Inflammatory macrophage treated with lipopolysaccharide for 1 hour (primary cell): ENCODE results near the gene ADGRL3.
"Not testable (repeated sequence)": the region's sequence is repeated elsewhere in the genome, so short reads cannot be mapped to it uniquely, and the experiment has no call there.

Source experiments
- DNase-seq, 2 donors: peaks; one replicate each; pipeline ENCODE4 v3.0.0-alpha.2; 2020 to 2022

ADGRL3 gene

DNA sequence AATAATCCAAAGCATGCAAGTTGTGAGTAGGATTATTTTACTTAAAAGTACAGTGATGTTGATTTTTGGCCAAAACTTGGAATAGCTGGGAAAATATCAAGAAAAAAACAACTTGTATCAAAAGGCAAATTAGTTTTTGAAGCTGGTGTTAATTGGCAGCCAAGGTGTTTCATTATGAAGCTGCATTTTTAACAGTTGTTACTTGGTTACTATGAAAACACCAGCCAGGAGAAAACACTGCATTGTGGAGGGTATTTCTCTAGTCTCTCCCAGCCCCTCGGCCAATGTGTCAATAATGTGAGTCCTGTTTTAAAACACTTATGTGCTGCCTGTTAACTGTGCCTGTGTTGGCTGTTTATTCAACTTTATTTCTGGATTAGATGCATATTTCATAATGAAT lies 733.4 kb downstream of the ADGRL3 start:
- no peak for DNase-seq

DNA sequence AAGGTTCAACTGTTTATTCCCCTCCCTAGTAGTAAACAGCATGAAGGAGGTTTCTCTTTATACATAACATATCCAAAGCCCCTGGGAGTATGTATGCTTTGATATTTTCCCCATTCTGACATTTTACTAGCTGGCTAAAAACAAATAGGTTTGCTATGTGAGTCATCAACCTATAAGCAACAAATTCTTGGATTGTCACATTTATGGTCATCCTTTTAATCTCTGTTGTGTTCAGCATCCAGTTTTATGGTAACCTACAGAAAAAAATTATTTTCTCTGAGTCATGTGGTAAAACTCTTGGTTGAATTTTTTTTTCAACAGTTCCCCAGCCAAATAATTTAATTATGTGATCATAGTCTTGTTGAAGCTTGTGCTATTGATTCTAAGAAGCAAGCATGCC lies 734.1 kb downstream of the ADGRL3 start:
- DNase-seq = no peak

DNA sequence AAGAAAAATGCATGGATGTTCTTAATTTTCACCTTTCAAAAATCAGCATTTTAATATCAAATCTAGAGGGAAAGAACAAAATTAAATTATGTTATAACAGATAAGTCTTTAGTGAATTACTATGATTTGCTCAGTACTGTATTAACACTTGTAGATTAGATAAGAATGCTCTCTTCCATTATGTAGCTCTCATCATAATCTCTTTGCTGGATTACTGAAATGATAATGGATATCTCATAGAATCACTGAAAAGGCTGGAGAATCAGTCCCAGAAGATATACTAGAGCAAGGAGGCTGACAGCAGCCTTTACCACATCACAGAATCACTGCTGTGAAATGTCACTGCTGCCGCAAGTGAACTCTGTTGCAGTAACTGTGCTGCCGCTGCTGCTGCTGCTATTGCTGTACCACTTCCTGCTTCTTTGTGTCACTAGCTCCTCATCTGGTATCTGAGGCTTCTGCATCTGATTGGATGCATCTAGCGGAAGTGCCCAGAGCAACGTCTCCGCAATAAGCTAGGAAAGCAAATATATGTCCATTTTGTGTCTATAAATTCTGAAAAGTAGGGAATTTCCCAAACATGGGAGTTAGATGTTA lies 738.2 kb downstream of the ADGRL3 start:
- no peak for DNase-seq

DNA sequence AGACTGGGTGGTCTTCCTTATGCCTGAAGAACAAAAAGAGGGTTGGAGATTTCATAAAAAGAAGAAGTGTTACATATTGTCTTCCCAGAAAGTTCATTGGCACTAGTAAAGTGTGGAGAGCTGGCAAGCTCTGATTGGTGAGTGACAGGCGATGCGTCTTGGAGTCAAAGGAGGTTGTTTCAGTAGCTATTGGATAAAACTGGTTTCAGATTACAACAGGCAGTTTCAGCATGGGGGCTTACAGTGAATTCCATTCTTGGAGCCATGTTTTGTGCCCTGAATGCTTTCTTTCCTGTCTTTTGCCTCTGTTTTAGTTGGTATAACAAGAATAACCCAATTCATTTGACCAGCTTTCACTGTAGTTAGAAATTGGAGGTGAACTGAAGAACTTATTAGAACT lies 750.5 kb downstream of the ADGRL3 start:
- no peak for DNase-seq

DNA sequence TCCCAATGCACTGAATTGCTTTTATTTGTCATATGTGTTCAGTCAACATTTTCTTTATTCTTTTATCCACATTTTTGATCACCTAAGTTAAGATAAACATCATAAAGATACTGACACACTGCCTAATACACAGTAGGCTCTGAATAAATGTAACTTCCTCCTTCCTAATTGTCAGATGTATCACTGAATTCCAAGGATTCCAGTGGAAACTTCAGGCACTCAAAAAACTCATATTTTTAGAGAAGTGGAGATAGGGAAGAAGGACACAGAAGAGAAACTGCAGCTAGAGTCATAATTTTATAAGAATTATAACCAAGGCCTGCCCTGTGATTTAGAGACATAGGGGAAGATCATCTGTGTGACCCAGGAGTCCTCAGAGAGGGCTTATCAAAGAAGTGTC lies 753.3 kb downstream of the ADGRL3 start:
- DNase-seq = no peak

DNA sequence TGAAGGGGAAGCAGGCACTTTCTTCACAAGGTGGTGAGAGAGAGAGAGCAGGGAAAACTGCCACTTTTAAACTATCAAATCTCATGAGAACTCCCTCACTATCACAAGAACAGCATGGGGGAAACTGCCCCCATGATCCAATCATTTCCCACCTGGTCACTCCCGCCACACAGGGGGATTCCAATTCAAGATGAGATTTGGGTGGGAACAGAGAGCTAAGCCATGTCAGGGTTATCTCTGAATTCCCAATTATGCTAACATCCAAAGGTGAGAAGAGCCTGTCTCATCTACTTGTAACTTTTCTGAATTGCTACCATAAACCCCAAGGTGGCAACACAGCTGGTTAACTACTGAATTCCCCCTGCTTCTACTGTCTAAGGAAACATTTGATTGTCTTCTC lies 758.5 kb downstream of the ADGRL3 start:
- DNase-seq = no peak

DNA sequence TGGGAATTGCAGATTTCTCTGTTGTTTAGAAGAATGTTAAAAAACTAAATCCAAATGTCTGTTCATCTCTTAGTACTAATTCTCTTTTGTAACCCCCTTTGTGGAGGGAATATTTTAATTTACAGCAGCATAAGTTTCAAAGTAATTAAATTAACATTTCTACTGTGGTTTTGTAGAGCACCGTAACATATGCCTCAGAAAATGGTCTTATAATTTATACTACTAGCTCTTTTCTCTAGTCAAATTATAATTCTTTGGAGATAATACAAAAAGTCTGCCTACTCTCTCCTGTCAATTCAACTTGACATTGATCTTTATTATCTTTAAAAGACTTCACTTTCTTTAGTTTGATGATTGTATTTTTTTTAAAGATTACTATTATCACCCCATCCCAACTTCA lies 759.0 kb downstream of the ADGRL3 start:
- no peak for DNase-seq

DNA sequence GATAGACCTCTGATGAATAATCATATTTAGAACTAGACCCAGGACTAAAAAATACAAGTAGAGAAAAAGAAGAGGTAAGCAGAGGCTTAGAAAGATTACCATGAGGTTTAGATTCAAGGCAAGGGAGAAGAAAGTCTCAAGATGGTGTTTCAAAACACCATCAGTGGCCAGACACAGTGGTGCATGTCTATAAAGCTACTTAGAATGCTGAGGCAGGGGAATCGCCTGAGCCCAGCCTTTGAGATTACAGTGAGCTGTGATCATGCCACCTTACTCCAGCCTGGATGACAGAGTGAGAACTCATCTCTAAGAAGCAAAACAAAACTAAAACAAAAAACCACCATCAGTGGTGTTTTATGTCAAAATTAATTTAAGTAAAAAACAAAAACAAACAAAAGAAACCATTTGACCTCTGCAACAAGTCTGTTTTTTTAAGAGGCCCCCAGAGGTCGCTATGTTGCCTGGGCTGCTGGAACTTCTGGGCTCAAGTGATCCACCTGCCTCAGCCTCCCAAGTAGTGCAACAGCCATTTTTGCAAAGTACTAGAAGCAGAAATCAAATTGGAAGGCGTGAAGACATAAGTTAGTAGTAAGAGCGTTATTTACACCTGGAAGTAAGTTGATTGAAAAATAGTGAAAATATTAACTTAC lies 784.3 kb downstream of the ADGRL3 start:
- DNase-seq = no peak

DNA sequence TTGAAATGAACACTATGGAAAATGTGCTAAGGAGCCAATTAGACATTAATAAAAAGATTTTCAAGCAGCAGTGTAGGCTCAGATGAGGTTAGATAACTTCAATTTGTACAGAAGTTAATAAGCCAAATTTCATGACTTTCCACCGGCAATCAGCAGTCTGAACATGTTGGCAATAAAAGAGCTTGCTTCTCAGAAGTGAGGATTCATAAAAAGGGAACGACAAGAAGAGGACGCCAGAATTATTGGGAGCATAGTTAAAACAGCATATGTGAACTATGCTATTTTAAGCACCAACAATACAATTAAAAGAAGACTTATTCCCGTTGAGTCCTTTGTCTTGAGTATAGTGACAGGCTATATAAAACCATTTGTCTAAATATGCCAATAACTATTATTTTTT lies 785.3 kb downstream of the ADGRL3 start:
- DNase-seq = no peak

DNA sequence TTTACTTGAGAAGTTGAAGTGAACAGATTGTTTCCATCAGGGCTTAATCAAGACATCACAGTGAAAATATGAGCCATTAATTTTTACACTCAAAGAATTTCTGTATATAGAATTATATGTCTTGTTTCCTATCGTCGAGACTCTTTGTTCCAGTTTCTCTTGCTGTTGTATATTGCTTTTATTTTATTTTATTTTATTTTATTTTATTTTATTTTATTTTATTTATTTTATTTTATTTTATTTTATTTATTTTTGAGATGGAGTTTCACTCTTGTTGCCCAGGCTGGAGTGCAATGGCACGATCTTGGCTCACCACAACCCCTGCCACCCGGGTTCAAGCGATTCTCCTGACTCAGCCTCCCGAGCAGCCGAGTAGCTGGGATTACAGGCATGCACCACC lies 786.8 kb downstream of the ADGRL3 start:
- not testable (repeated sequence) for DNase-seq

DNA sequence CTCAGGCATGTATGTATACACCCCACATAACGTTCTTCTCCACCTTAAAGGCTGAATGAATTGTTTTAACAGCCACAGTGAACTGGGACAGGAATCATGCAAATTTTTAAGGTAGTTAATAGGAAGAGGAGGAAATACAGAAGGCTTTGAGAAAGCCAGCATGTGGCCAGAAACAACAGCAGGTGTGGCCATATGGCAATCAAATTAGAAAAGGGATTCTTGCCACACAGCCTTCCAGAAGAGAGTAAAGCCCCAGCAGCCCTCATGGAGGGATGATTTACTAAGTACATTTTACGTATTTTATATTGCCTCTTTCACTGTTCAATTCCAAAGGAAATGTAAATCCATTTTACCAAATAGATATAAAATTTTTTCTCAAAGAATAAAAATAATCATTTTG lies 792.2 kb downstream of the ADGRL3 start:
- no peak for DNase-seq

DNA sequence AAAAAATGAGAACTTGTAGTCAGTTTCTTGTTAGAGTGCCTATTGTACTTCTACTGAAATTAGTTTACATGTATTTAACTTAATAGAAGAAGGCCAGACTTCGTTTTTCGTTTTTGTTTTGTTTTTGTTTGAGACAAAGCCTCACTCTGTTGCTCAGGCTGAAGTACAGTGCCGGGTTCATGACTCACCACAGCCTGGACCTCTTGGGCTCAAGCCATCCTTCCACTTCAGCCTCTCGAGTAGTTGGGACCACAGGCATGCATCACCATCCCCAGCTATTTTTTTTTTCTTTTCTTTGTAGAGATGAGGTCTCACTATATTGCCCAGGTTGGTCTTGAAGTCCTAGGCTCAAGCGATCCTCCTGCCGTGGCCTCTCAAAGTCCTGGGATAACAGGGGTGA lies 793.9 kb downstream of the ADGRL3 start:
- no peak for DNase-seq

DNA sequence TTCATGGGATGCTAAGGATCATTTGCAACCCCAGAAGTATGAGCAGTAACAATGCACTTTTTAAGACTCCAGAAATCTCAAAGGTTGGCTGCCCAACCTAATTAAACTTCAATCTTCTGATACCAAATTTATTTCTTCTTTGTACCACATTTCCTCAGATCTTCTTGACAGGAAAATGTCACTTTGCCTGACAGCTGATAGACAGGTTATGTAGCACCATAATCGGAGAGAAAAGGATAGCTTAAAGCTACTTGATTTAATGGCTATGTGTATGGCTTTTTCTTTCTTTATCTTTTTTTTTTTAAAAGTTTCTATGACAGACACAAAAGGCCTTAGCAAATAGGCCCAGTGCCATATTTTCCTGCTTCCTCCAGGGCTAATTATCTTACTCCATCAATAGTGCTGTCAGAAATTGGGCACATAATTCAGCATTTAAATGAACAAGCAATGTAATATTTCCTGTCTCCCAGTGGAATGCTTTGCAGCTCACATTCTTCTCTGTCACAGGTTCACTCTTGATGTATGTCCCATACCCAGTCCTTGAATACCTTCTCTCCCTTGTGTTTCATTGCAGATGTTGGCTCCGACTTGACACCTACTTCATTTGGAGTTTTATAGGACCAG lies 795.7 kb downstream of the ADGRL3 start:
- no peak for DNase-seq

DNA sequence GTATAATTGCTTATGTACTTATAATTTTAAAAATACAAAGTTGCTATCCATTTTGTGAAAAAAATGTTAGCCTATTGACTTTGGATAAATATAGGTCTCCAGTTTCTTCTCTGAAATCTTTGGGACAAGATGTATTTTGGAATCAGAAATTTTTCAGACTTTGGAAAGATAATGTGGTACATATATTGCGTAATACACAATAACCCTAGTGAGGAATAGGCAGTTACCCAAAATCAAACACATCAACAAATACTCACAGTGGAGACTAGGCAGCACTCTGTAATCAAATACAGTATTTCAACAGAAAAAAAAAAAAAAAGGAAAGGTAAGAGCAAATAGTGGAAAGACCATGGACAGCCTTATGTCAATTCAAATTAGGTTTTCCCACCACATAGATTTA lies 796.8 kb downstream of the ADGRL3 start:
- DNase-seq = no peak

DNA sequence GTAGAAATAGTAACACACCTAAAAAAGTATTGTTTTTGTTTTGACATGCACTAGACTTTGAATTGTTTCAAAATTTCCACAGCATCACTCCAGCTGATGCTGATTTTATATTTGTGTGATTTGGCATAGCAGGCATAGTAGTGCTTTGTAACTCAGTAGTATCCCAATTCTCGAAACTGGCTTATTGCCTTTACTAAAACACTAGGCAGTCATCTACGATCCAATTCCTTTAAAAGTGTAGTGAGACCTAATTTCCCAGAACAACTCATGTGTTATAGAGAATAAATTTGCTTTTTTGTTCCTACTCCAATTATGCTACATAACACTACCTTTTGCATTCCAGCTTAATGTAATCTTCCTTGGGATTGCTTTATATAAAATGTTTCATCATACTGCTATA lies 797.7 kb downstream of the ADGRL3 start:
- no peak for DNase-seq

DNA sequence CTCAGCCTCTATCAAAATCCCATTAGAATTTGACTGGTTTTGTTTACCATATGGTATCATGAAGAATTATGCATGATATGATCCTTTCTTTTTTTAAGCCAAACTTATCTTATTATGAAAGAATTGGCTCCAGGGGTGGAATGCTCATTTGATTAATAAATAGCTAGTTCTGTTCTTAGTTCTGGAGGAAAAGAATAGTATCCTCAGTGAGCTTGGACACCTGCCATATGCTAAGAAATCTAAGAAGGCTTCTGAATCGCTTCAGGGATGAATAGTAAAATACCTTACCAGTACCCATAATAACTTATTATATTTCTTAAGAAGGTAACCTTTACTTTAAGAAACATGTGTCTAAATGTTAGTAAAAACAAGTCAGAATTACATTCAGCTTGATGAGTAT lies 803.6 kb downstream of the ADGRL3 start:
- no peak for DNase-seq

DNA sequence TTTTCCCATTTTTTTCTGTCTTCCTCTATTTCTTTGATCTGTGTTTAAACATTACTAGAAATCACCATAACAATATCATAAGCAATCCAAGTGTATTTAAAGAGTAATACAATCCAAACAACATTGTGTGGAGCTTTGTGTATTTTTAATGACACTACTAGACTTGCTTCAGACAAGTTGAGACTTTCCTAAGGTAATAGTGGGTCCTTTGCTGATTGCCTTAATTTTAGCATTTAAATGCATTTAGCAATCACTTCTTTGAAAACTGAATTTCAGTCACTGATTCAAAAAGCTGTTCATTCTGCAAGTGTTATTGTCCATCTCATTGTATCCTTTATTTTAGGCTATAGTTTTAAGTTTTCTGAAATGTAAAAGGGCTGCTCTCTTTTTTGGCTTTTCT lies 804.8 kb downstream of the ADGRL3 start:
- no peak for DNase-seq

DNA sequence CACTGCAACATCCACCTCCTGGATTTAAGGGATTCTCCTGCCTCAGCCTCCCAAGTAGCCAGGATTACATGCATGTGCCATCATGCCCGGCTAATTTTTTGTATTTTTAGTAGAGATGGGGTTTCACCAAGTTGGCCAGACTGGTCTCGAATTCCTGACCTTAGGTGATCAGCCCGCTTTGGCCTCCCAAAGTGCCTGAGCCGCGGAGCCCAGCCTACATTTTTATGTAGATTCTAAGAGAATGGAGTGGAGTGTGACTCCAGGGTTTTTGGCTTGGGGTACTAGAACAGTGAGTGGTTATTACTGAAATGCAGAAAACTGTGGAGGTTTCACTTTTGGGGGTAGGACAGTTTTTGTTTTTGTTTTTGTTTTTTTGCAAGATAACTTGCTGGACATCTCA lies 806.0 kb downstream of the ADGRL3 start:
- no peak for DNase-seq

DNA sequence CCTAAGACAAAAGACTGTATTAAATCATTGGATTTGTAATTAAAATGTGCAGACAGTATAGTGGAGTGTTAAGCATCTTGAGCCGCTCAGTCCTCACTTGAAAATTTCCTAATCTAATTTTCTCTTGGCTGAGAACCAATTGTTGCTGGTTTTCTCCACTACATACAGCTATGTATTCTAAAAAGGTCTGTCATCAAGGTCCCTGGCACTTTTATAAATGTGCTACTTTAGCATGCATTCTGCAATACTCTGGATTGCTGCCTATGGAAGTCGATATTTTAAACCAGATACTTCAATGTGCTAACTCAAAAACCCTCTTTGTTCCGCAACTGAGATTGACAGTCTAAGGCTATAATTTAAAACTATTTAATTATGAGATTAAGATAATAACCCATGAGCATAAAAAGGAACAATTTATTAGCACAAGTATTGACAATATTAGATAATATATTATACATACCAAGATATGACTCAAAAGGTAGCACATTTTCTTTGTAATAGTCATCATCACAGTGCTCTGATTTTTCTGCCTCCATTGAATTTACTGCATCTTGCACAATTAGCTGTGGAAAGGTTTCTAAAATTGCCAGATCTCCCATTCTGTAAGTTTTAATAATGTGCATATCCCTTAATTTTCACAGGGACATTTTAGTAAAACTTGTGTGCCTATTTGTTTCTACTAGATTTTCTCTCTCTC lies 815.1 kb downstream of the ADGRL3 start:
- DNase-seq = no peak

DNA sequence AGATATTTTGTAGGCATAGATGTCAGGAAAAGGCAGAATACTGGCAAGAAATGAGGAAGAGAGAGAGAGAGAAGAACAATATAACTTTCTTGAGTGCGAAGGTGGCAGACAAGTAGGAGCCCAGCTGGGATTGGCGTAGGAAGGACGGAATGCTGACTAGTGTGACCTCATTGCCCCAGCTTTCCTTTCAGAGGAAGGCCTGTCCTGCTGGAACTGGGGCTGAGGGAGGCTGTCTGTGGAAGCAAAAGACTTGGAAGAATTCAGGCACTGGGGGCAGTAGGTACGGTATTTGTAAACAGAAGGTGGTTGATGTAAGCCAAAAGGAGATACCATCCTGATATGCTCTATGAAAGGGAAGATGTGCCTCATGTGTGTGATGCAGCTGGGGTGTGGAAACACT lies 818.4 kb downstream of the ADGRL3 start:
- no peak for DNase-seq

DNA sequence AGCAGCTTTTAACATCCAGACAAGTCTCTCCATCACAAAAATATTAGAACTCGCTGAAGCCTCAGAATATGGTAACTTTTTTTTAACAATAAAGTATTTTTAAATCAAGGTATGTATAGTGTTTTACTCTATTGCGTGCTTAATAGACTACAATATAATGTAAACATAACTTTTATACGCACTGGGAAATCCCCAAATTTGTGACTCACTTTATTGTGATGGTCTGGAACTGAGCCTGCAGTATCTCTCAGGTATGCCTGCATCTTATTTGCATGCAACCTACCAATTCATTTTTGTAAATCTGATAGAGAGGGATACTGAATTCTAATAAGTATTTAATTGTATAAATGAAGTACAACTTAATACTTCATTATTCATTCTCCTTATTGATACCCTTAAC lies 823.5 kb downstream of the ADGRL3 start:
- no peak for DNase-seq

DNA sequence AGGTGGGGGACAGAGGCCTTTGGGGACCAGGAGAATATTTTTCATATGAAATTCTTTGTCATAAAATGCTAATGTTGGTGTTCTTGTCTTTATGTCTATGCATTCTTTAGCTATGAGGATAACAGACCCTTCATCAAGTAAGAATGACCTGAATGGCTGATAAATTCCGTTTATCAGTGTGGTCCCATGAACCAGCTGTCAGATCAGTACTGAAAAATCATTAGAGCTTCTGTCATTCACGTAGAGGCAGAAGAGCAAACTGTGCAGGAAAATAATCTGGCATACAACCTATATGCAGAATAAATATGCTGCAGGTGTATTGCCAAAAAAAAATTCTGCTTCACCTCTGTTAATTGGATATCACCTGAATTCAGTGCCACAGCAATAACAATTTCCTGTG lies 828.6 kb downstream of the ADGRL3 start:
- DNase-seq = no peak

DNA sequence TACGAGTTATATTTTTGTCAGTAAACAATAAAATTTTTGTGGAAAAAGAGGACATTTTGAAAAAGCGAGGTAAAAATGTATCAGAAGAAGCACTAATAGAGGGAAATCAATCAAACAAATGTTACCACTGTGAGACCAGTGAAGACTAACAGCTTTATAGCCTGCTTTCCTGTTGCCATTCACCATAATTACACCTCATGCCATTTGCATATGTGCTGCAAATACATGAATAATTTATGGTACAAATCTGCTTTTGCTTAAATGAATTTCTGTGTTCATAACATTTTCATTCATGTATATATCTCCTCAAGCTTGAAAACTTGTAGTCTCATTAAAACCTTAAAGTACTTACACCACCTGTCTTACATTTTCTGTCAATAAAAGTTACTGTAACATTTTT lies 830.8 kb downstream of the ADGRL3 start:
- no peak for DNase-seq

DNA sequence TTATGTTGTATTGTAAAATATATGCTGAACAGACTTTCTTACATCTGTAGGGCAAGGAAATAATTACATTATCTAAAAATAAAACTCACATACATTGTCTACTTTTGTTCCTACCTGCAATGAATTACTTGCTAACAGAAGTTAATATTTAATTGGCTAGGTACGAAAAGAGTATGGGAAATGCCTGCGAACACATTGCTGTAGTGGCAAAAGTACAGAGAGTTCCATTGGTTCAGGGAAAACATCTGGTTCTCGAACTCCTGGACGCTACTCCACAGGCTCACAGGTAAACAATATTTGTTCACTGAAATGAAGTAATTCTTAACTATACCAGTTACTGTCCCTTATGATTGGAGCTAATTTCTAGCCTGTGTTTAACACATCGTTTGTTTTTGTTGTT lies 837.4 kb downstream of the ADGRL3 start:
- DNase-seq = no peak
